Large intestine (tissue), 3 donors: ENCODE measurements around the gene C3orf52. TPM values are rescaled to one million over a fixed set of nuclear protein-coding genes. Genes with fewer than 3 reads are reported as not detected.
A peak's percentile ranks its signal among the peaks of the same experiment; 100 is the strongest.
"Not testable (repeated sequence)": the region's sequence is repeated elsewhere in the genome, so short reads cannot be mapped to it uniquely, and the experiment has no call there.

Source experiments
- DNase-seq, 2 donors: peaks; one replicate each; pipeline versions ENCODE4 v3.0.0 to v3.0.0-alpha.2; 2013
- H3K27ac ChIP-seq: one replicate; pipeline ENCODE4 v1.5.1; 2013; ENCODE audit warnings: low read length
- H3K27me3 ChIP-seq: 2 replicates; pipeline ENCODE4 v1.6.1; 2013; ENCODE audit warnings: low read length; ENCODE audit not compliant: control insufficient read depth, insufficient read depth
- H3K36me3 ChIP-seq: 2 replicates; pipeline ENCODE4 v1.6.1; 2013; ENCODE audit warnings: low read length; ENCODE audit not compliant: control insufficient read depth, insufficient read depth
- H3K4me1 ChIP-seq: one replicate; pipeline ENCODE4 v1.6.1; 2013; ENCODE audit warnings: low read length; ENCODE audit not compliant: control insufficient read depth, insufficient read depth
- H3K4me3 ChIP-seq: one replicate; pipeline ENCODE4 v1.5.1; 2013; ENCODE audit warnings: low read length
- H3K9me3 ChIP-seq: one replicate; pipeline ENCODE4 v1.6.1; 2013; ENCODE audit warnings: mild to moderate bottlenecking, low read depth, low read length, moderate library complexity; ENCODE audit not compliant: control insufficient read depth
- WGBS: methylation state at CpG from one replicate; pipeline ENCODE4 v1.1.5; 2013; ENCODE audit warnings: low lambda C conversion rate; ENCODE audit not compliant: insufficient coverage; 5-methylcytosine and 5-hydroxymethylcytosine counted together
- polyA plus RNA-seq: library from polyadenylated mRNA; unstranded; fragments of 120-200 nt; gene quantifications from one replicate; pipeline ENCODE4 v1.2.1, GENCODE V29; 2013

Gene C3orf52
- polyA plus RNA-seq, 1 donor, result 14.1 TPM

DNA sequence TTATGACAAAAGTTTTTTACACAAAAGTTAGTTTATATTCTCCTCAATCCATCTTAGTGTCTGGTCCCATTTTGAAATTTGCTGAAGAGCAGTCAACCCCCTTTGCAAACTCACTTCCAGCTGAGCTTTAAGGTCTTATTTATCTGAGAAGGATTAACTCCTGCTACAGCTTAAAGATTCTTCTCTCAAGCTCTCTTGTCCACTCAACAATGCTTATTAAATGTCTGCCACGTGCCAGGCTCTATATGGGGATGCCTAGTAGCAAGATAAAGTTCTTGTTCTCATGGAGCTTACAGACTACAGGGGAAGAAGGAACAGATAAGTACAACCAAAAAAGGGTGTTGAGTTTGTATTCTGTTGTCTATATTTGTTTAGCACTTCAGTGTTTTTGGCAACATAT is 33.0 kb upstream of the C3orf52 start:
- Histone ChIP-seq H3K27ac (no peak overlapping the region), H3K9me3 (no peaks in the 10 kb centered on the region), H3K36me3 (no peaks in the 10 kb centered on the region), H3K27me3 (no peaks in the 10 kb centered on the region), H3K4me3 (no peak overlapping the region), H3K4me1 (no peaks in the 10 kb centered on the region)
- WGBS, result no CpG with 5 or more reads among the region's 1 CpG
- DNase-seq, result no peak

DNA sequence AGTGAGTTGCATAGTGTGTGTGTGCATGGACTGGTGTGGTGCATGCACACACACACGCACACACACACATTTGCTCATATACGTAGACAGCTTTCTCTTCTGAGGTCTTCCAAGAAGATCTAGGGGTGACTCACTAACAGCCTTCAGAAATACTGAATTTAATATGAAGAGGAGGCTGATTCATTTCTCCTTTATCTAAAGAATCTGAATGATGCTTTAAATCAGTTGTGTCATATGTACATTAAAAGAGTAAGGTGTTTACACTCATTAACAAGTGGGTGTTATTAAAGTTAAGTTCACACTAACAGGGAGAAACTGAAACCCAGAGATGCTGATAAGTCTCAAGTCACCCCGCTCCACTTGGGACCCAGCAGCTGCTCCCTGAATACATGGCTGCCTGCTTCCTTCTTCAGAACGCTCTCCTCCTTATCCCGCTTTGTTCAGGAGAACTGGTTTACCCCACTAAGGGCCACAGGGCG is 29.7 kb upstream of the C3orf52 start:
- no peaks in the 10 kb centered on the region for H3K27me3 ChIP-seq
- WGBS, result 80% methylated on average over 2 of the region's 6 CpGs
- no peaks in the 10 kb centered on the region for H3K9me3 ChIP-seq
- H3K27ac ChIP-seq, result no peak overlapping the region
- peak in 1 of 2 donors; percentile 32 for DNase-seq
- H3K36me3 ChIP-seq, result no peaks in the 10 kb centered on the region
- no peaks in the 10 kb centered on the region for H3K4me1 ChIP-seq
- H3K4me3 ChIP-seq, result no peak overlapping the region

DNA sequence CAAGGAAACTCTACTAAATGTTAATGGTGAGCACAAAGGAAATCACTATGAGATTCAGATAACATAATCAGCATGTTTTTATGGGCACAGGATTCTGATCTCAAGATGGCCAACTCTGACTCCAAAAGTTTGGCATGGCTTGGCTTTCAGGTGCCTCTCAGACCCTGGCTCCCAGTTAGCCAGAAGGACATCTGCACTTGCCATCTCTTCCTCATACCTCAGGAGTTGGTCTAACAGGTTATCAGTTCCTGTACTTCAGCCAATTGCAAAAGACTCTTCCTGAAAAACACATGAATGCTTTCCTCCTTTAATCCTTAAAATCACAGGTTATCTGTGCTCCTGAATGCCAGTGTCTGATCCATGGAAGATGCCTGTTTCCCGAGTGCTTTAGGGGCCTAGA is 26.7 kb upstream of the C3orf52 start:
- no peaks in the 10 kb centered on the region for H3K27me3 ChIP-seq
- H3K4me1 ChIP-seq, result no peaks in the 10 kb centered on the region
- H3K9me3 ChIP-seq, result no peaks in the 10 kb centered on the region
- no CpG with 5 or more reads among the region's 1 CpG for WGBS
- no peaks in the 10 kb centered on the region for H3K36me3 ChIP-seq
- no peak for DNase-seq
- H3K4me3 ChIP-seq, result no peak overlapping the region
- no peak overlapping the region for H3K27ac ChIP-seq

DNA sequence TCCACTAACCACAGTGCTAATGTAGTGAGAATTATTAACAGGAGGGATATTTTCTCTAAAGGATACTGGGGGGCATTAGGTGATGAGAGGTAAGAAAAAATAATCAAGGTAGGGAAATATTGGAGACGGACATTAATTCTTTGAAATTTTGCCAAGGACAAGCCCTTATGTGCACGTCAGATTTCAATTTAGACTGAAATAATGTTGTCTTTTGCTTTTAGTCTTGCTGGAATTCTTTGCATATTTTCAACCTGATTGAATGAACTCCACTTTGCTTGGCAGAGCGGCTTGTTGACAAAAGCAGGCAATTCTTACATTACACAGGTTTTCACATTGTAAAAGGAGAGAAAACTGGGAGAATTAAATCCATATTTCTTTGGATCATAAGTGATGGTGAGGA is 25.0 kb upstream of the C3orf52 start:
- no peaks in the 10 kb centered on the region for H3K36me3 ChIP-seq
- 85% methylated on average over 3 of the region's 3 CpGs for WGBS
- H3K4me1 ChIP-seq, result no peaks in the 10 kb centered on the region
- no peak overlapping the region for H3K4me3 ChIP-seq
- no peaks in the 10 kb centered on the region for H3K9me3 ChIP-seq
- H3K27me3 ChIP-seq, result no peaks in the 10 kb centered on the region
- DNase-seq, result no peak
- H3K27ac ChIP-seq, result no peak overlapping the region

DNA sequence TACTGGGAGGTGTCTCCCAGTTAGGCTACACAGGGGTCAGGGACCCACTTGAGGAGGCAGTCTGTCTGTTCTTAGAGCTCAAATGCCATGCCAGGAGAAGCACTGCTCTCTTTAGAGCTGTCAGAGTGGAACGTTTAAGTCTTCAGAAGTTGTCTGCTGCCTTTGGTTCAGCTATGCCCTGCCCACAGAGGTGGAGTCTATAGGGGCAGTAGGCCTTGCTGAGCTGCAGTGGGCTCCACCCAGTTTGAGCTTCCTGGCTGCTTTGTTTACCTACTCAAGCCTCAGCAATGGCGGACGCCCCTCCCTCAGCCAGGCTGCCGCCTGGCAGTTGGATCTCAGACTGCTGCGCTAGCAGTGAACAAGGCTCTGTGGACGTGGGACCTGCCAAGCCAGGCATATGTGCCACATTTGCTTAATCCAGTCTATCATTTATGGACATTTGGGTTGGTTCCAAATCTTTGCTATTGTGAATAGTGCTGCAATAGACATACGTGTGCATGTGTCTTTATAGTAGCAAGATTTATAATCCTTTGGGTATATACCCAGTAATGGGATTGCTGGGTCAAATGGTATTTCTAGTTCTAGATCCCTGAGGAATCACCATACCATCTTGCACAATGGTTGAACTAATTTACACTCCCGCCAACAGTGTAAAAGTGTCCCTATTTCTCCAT is 13.7 kb upstream of the C3orf52 start:
- H3K4me3 ChIP-seq, H3K36me3 ChIP-seq, H3K27ac ChIP-seq, DNase-seq, H3K9me3 ChIP-seq, H3K27me3 ChIP-seq: not testable (repeated sequence)
- H3K4me1 ChIP-seq, result peaks cover 15% of the 10 kb centered on the region
- WGBS, result no CpG with 5 or more reads among the region's 8 CpGs

DNA sequence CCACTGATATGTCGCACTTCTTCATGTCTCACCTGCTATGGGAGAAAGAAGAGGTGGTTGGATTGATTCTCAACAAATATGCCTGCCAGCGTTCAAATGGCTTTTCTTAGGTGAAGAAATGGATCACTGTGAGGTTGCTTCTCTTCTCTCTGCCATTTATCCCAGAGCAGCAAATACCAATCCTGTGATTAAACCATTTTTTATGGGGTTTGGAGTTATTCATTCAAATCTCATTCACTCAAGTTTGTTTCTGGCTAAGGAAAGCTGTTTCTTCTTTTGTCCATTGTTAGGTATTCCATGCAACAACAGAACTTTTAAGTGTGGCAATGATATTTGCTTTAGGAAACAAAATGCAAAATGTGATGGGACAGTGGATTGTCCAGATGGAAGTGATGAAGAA is 12.2 kb upstream of the C3orf52 start:
- no CpG with 5 or more reads among the region's 2 CpGs for WGBS
- H3K4me3 ChIP-seq, result no peak overlapping the region
- H3K36me3 ChIP-seq, result no peaks in the 10 kb centered on the region
- no peak for DNase-seq
- H3K4me1 ChIP-seq, result peaks cover 15% of the 10 kb centered on the region
- no peaks in the 10 kb centered on the region for H3K27me3 ChIP-seq
- peak overlapping the region; percentile 93 for H3K27ac ChIP-seq
- no peaks in the 10 kb centered on the region for H3K9me3 ChIP-seq

DNA sequence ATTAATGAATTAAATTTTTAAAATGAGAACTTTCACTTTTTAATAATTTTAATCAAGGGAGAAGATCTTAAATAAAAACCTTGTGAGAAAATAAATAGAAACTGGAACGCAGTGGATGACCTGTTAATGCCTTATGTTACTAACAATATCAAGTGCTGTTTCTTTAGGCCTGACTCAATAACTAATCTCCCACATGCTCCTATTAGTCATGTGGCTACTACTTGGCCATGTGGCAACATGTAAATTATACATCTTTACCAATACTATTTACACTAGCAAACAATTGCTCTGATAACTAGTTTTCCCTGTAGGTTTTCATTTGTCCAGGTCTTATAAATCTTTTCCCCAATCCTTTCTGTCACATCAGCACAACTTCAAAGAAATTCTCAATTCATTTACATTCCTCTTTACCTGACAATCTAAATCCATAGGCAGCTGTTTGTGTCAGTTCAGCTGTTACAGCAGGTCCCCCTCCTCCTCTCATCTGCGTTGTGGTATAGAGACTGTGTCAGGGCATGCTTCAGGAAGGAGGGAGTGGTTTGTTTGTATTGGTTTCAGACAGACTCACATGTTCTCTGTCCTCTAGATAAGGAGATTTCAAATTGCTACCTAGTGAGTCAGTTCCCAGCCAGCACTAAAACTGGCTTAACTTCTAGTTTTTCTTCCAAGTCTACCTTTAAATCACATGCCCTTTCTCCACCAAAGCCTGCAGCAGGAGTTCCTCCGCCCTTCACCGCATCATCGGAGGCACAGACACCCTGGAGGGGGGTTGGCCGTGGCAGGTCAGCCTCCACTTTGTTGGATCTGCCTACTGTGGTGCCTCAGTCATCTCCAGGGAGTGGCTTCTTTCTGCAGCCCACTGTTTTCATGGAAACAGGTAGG is 11.3 kb upstream of the C3orf52 start:
- Histone ChIP-seq H3K36me3 (no peaks in the 10 kb centered on the region), H3K27ac (peak overlapping the region; percentile 93), H3K9me3 (no peaks in the 10 kb centered on the region), H3K4me1 (peaks cover 15% of the 10 kb centered on the region), H3K27me3 (no peaks in the 10 kb centered on the region), H3K4me3 (peak overlapping the region; percentile 14)
- WGBS, result 0% methylated on average over 1 of the region's 6 CpGs
- DNase-seq, result peak; percentile 93 to 97

DNA sequence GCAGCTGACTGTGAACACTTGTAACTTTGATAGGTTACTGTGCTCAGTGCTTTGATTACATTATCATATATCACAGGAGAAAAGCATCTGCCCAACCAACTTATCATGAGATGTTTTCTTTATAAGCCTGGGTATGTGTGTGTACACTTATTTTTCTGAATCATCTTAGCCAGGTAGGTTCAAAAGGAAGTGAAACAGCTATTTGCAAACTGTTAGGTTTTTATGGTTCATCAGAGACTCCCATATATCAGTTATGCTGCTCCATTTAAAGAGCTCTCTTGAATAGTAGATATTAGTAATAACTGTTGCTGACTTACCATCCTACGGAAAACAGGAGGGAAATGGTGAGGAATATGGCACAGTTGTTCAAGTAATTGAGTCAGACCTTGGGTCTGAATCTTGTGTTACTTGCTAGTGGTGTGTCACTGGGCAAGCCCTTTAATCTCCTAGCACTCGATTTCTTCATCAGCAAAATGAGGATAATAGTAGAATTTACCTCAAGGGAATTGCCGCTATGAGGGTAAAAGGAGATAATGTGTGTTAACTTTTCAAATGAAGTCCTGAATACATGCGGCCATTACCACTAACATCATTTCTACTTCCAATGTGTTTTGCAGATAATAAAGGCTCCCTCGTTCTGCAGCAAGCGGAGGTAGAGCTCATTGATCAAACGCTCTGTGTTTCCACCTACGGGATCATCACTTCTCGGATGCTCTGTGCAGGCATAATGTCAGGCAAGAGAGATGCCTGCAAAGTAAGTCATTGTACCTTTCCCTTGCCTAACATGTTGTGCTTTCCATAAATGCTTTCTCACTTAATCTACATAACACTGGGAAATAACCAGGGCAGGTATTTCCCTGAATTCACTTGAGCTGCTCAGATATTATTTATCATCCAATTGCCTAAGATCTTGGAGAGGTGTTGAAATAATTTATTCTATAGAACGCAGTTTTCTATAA is 7.8 kb upstream of the C3orf52 start:
- Histone ChIP-seq H3K27ac (no peak overlapping the region), H3K36me3 (no peaks in the 10 kb centered on the region), H3K9me3 (no peaks in the 10 kb centered on the region), H3K4me3 (no peak overlapping the region), H3K27me3 (no peaks in the 10 kb centered on the region), H3K4me1 (peaks cover 15% of the 10 kb centered on the region)
- no peak for DNase-seq
- WGBS, result 0% methylated on average over 1 of the region's 10 CpGs

DNA sequence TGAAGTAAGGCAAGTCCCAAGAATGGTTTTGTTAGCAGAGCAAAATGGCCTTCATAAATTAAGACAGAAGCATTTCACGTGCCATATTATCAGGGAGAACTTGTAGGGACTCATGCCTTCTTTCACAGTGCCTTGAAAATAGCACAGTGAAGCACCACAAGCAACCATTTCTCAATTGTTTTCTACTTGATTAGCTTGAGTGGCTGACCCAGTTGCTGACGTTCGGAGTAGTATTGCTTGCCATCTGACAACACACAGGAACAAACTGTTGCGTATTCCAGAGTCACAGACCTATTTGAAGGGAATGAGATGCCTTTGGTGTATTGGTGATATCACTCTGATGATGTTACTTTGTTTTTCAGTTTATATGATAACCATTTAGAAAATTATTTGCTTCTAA is 3.0 kb upstream of the C3orf52 start:
- WGBS, result no CpG with 5 or more reads among the region's 4 CpGs
- Histone ChIP-seq H3K27me3 (peaks cover 2% of the 10 kb centered on the region), H3K9me3 (no peaks in the 10 kb centered on the region), H3K27ac (no peak overlapping the region), H3K36me3 (no peaks in the 10 kb centered on the region), H3K4me3 (no peak overlapping the region), H3K4me1 (peaks cover 18% of the 10 kb centered on the region)
- DNase-seq, result no peak
